ENCODE data around the gene ASPDH.
"Not testable (repeated sequence)": the region's sequence is repeated elsewhere in the genome, so short reads cannot be mapped to it uniquely, and the experiment has no call there.

ASPDH gene

GRCh38 chr19:50476224-50476906 lies 37.3 kb downstream of the ASPDH start, which contains the start of the genes EMC10 and GARIN5A:
EMC10 (plus strand) TSS chr19:50476507; CDS start chr19:50476545, 38 bp downstream.
GARIN5A (minus strand) TSS chr19:50476848; CDS start chr19:50476388, 460 bp downstream.
- H3K9me3 ChIP-seq (ENCODE audit: control insufficient read depth, insufficient read depth, low read length) = peaks cover 5% of the 10 kb centered on the region
- peak within 1 kb of the TSS; percentile 98 for H3K4me3 ChIP-seq (ENCODE audit: low read depth, low read length)
- H3K36me3 ChIP-seq (ENCODE audit: control insufficient read depth, insufficient read depth, low read length) = peaks cover 28% of the 10 kb centered on the region
- H3K27me3 ChIP-seq (ENCODE audit: control insufficient read depth, insufficient read depth, low read length) = no peaks in the 10 kb centered on the region
- H3K9ac ChIP-seq (ENCODE audit: low read depth, low read length) = peak within 1 kb of the TSS; percentile 94
- H3K4me1 ChIP-seq (ENCODE audit: control insufficient read depth, insufficient read depth, low read length) = no peaks in the 10 kb centered on the region

- H3K4me3 ChIP-seq (ENCODE audit: low read depth, low read length) = peak overlapping the region; percentile 49
Observed at GRCh38 chr19:50475736-50476223, 37.9 kb downstream of the ASPDH start.

DNA sequence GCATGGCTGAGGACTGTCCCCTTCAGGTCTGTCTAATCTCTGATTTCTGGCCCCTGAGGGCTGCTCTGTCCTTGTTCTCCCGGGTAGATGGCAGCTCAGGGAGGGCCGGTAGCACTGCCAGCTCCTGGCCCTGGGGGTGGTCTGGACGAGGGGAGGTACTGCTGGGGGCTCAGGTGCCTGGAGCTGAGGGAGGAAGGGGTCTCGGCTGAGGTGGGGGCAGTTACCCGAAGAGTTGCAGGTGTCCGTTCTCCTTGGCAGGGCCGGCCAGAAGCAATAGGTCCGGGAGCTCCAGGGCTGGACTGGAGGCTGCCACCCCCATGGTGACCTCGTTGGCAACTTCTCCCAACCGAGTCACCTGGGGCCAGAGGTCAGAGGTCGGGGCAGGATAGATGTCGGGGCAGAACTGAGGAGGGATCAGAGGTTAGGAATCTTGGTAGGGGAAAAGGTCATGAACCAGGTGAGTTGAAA lies 38.6 kb downstream of the ASPDH start:
- H3K36me3 ChIP-seq (ENCODE audit: control insufficient read depth, insufficient read depth, low read length) = peaks cover 20% of the 10 kb centered on the region
- no peak overlapping the region for H3K4me3 ChIP-seq (ENCODE audit: low read depth, low read length)
- H3K4me1 ChIP-seq (ENCODE audit: control insufficient read depth, insufficient read depth, low read length) = no peaks in the 10 kb centered on the region
- no peak overlapping the region for H3K9ac ChIP-seq (ENCODE audit: low read depth, low read length)
- peaks cover 5% of the 10 kb centered on the region for H3K9me3 ChIP-seq (ENCODE audit: control insufficient read depth, insufficient read depth, low read length)
- no peaks in the 10 kb centered on the region for H3K27me3 ChIP-seq (ENCODE audit: control insufficient read depth, insufficient read depth, low read length)

More at GRCh38 chr19:50475736-50476223, 37.9 kb downstream of the ASPDH start:
- no peaks in the 10 kb centered on the region for H3K4me1 ChIP-seq (ENCODE audit: control insufficient read depth, insufficient read depth, low read length)
- H3K9ac ChIP-seq (ENCODE audit: low read depth, low read length) = peak overlapping the region; percentile 47
- no peaks in the 10 kb centered on the region for H3K27me3 ChIP-seq (ENCODE audit: control insufficient read depth, insufficient read depth, low read length)
- peaks cover 26% of the 10 kb centered on the region for H3K36me3 ChIP-seq (ENCODE audit: control insufficient read depth, insufficient read depth, low read length)
- peaks cover 5% of the 10 kb centered on the region for H3K9me3 ChIP-seq (ENCODE audit: control insufficient read depth, insufficient read depth, low read length)

- H3K27me3 ChIP-seq (ENCODE audit: control insufficient read depth, insufficient read depth, low read length); H3K4me3 ChIP-seq (ENCODE audit: low read depth, low read length); H3K9ac ChIP-seq (ENCODE audit: low read depth, low read length); H3K36me3 ChIP-seq (ENCODE audit: control insufficient read depth, insufficient read depth, low read length); H3K4me1 ChIP-seq (ENCODE audit: control insufficient read depth, insufficient read depth, low read length); H3K9me3 ChIP-seq (ENCODE audit: control insufficient read depth, insufficient read depth, low read length): not testable (repeated sequence)
Observed at GRCh38 chr19:50473336-50473735, 40.4 kb downstream of the ASPDH start.

DNA sequence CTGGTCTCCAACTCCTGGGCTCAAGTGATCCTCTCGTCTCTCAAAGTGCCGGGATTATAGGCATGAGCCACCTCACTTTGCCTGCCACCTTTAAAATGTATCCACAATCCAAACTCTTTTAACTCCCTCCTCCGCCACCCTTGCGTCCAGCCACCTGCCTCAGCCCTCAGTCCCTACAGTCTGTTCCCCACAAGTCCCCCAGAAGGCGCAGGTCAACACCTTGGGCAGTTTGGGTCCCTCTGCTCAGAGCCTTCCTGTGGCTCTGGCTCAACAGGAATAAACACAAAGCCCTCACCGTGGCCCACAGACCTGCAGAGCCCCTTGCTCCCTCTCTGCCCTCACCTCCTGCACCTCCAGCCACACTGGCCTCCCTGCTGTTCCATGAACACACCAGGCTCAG lies 44.9 kb downstream of the ASPDH start:
- Histone ChIP-seq H3K4me3 (ENCODE audit: low read depth, low read length) (no peak overlapping the region), H3K27me3 (ENCODE audit: control insufficient read depth, insufficient read depth, low read length) (no peaks in the 10 kb centered on the region), H3K36me3 (ENCODE audit: control insufficient read depth, insufficient read depth, low read length) (no peaks in the 10 kb centered on the region), H3K4me1 (ENCODE audit: control insufficient read depth, insufficient read depth, low read length) (no peaks in the 10 kb centered on the region), H3K9me3 (ENCODE audit: control insufficient read depth, insufficient read depth, low read length) (no peaks in the 10 kb centered on the region), H3K9ac (ENCODE audit: low read depth, low read length) (no peak overlapping the region)

GRCh38 chr19:50467566-50467965 lies 46.1 kb downstream of the ASPDH start:
- H3K27me3 ChIP-seq (ENCODE audit: control insufficient read depth, insufficient read depth, low read length) = no peaks in the 10 kb centered on the region
- H3K9me3 ChIP-seq (ENCODE audit: control insufficient read depth, insufficient read depth, low read length) = no peaks in the 10 kb centered on the region
- H3K4me1 ChIP-seq (ENCODE audit: control insufficient read depth, insufficient read depth, low read length) = no peaks in the 10 kb centered on the region
- no peaks in the 10 kb centered on the region for H3K36me3 ChIP-seq (ENCODE audit: control insufficient read depth, insufficient read depth, low read length)
- no peak overlapping the region for H3K9ac ChIP-seq (ENCODE audit: low read depth, low read length)
- no peak overlapping the region for H3K4me3 ChIP-seq (ENCODE audit: low read depth, low read length)

GRCh38 chr19:50466706-50467039 lies 47.0 kb downstream of the ASPDH start:
- Histone ChIP-seq H3K27me3 (ENCODE audit: control insufficient read depth, insufficient read depth, low read length) (no peaks in the 10 kb centered on the region), H3K9ac (ENCODE audit: low read depth, low read length) (no peak overlapping the region), H3K36me3 (ENCODE audit: control insufficient read depth, insufficient read depth, low read length) (peaks cover 2% of the 10 kb centered on the region), H3K9me3 (ENCODE audit: control insufficient read depth, insufficient read depth, low read length) (no peaks in the 10 kb centered on the region), H3K4me3 (ENCODE audit: low read depth, low read length) (no peak overlapping the region), H3K4me1 (ENCODE audit: control insufficient read depth, insufficient read depth, low read length) (no peaks in the 10 kb centered on the region)

GRCh38 chr19:50465986-50466705 lies 47.6 kb downstream of the ASPDH start:
- Histone ChIP-seq H3K9ac (ENCODE audit: low read depth, low read length) (no peak overlapping the region), H3K36me3 (ENCODE audit: control insufficient read depth, insufficient read depth, low read length) (peaks cover 2% of the 10 kb centered on the region), H3K9me3 (ENCODE audit: control insufficient read depth, insufficient read depth, low read length) (no peaks in the 10 kb centered on the region), H3K4me1 (ENCODE audit: control insufficient read depth, insufficient read depth, low read length) (no peaks in the 10 kb centered on the region), H3K4me3 (ENCODE audit: low read depth, low read length) (no peak overlapping the region), H3K27me3 (ENCODE audit: control insufficient read depth, insufficient read depth, low read length) (no peaks in the 10 kb centered on the region)

- H3K27me3 ChIP-seq (ENCODE audit: control insufficient read depth, insufficient read depth, low read length) = no peaks in the 10 kb centered on the region
- H3K9me3 ChIP-seq (ENCODE audit: control insufficient read depth, insufficient read depth, low read length) = no peaks in the 10 kb centered on the region
- no peak overlapping the region for H3K9ac ChIP-seq (ENCODE audit: low read depth, low read length)
- H3K4me3 ChIP-seq (ENCODE audit: low read depth, low read length) = no peak overlapping the region
- peaks cover 2% of the 10 kb centered on the region for H3K36me3 ChIP-seq (ENCODE audit: control insufficient read depth, insufficient read depth, low read length)
- no peaks in the 10 kb centered on the region for H3K4me1 ChIP-seq (ENCODE audit: control insufficient read depth, insufficient read depth, low read length)
Observed at GRCh38 chr19:50465000-50465399, 48.7 kb downstream of the ASPDH start.

GRCh38 chr19:50464348-50464747 lies 49.4 kb downstream of the ASPDH start:
- no peaks in the 10 kb centered on the region for H3K4me1 ChIP-seq (ENCODE audit: control insufficient read depth, insufficient read depth, low read length)
- no peak overlapping the region for H3K4me3 ChIP-seq (ENCODE audit: low read depth, low read length)
- H3K36me3 ChIP-seq (ENCODE audit: control insufficient read depth, insufficient read depth, low read length) = peaks cover 2% of the 10 kb centered on the region
- no peaks in the 10 kb centered on the region for H3K27me3 ChIP-seq (ENCODE audit: control insufficient read depth, insufficient read depth, low read length)
- no peaks in the 10 kb centered on the region for H3K9me3 ChIP-seq (ENCODE audit: control insufficient read depth, insufficient read depth, low read length)
- H3K9ac ChIP-seq (ENCODE audit: low read depth, low read length) = no peak overlapping the region

DNA sequence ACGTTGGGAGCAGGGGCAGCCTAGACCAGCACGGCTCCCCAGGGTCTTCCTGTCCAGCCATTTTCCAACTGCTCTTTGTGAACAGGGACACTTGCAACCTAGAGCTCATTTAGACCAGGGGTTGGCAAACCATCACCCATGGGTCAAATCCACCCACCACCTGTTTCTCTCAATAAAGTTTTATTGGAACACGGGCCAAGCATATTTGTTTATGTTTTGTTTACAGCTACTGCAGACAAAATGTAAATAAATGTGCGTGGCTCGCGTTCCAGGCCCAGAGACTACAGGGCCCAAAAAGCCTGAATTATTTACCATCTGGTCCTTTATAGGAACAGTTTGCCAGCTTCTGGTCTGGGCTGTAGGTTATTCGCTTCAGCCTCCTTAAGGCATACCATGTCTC lies 50.7 kb downstream of the ASPDH start:
- Histone ChIP-seq H3K9ac (ENCODE audit: low read depth, low read length) (no peak overlapping the region), H3K4me1 (ENCODE audit: control insufficient read depth, insufficient read depth, low read length) (no peaks in the 10 kb centered on the region), H3K36me3 (ENCODE audit: control insufficient read depth, insufficient read depth, low read length) (peaks cover 2% of the 10 kb centered on the region), H3K9me3 (ENCODE audit: control insufficient read depth, insufficient read depth, low read length) (no peaks in the 10 kb centered on the region), H3K4me3 (ENCODE audit: low read depth, low read length) (no peak overlapping the region), H3K27me3 (ENCODE audit: control insufficient read depth, insufficient read depth, low read length) (peaks cover 5% of the 10 kb centered on the region)

Data from iPS-15b (cell line).